CD4-positive, alpha-beta T cell treated with Interleukin-1 beta for 1 hour (primary cell): ENCODE results near the gene XYLT2.

Experiments used
- DNase-seq, 2 donors: peaks; one replicate each; pipeline ENCODE4 v3.0.0-alpha.2; 2020 to 2022

XYLT2 gene

GRCh38 chr17:50365649-50366393 lies 19.9 kb downstream of the XYLT2 start:
- DNase-seq, result no peak

GRCh38 chr17:50367401-50367800 lies 21.5 kb downstream of the XYLT2 start:
- no peak for DNase-seq

- no peak for DNase-seq
Observed at GRCh38 chr17:50370052-50370451, 24.1 kb downstream of the XYLT2 start.

GRCh38 chr17:50371526-50371925 lies 25.6 kb downstream of the XYLT2 start:
- DNase-seq, result no peak

- DNase-seq, result no peak
Observed at GRCh38 chr17:50372222-50372757, 26.4 kb downstream of the XYLT2 start.

GRCh38 chr17:50372758-50373556 lies 27.0 kb downstream of the XYLT2 start, which contains the start of the genes EME1 and MRPL27:
Gene EME1 (plus strand): TSS chr17:50373229. CDS start chr17:50375209, 1,980 bp downstream.
Gene MRPL27 (minus strand): TSS chr17:50373184. CDS start chr17:50373170, 14 bp downstream.
- DNase-seq, result peak; percentile 85 to 89

GRCh38 chr17:50373705-50374104 lies 27.8 kb downstream of the XYLT2 start:
- DNase-seq, result no peak

- DNase-seq, result no peak
Observed at GRCh38 chr17:50375858-50376538, 30.1 kb downstream of the XYLT2 start.

GRCh38 chr17:50379351-50380132 lies 33.6 kb downstream of the XYLT2 start:
- no peak for DNase-seq

- DNase-seq, result no peak
Observed at GRCh38 chr17:50380369-50381259, 34.7 kb downstream of the XYLT2 start.

GRCh38 chr17:50381260-50381815 lies 35.4 kb downstream of the XYLT2 start:
- no peak for DNase-seq

- DNase-seq, result no peak
Observed at GRCh38 chr17:50381920-50382319, 36.0 kb downstream of the XYLT2 start.

GRCh38 chr17:50382931-50383330 lies 37.0 kb downstream of the XYLT2 start:
- no peak for DNase-seq

GRCh38 chr17:50386510-50386909 lies 40.6 kb downstream of the XYLT2 start:
- no peak for DNase-seq

- DNase-seq, result no peak
Observed at GRCh38 chr17:50388728-50389127, 42.8 kb downstream of the XYLT2 start.

- DNase-seq, result no peak
Observed at GRCh38 chr17:50389534-50389933, 43.6 kb downstream of the XYLT2 start.

- DNase-seq, result no peak
Observed at GRCh38 chr17:50392621-50393020, 46.7 kb downstream of the XYLT2 start.

GRCh38 chr17:50393700-50394099 lies 47.8 kb downstream of the XYLT2 start:
- DNase-seq, result no peak

GRCh38 chr17:50394711-50395110 lies 48.8 kb downstream of the XYLT2 start:
- DNase-seq, result no peak

- DNase-seq, result peak in 1 of 2 donors; percentile 8
Observed at GRCh38 chr17:50396261-50397110, 50.6 kb downstream of the XYLT2 start.
